ENCODE measurements around the gene DVL1. TPM values are rescaled to one million over a fixed set of nuclear protein-coding genes. Genes with fewer than 3 reads are reported as not detected.

Gene DVL1
- total and polyA plus RNA-seq, 9 of the 15 experiments (the other 6 are each of a cell fraction or from before 2014, with no cell fraction given) = 0.62 to 135 (median 24.3) TPM

DNA sequence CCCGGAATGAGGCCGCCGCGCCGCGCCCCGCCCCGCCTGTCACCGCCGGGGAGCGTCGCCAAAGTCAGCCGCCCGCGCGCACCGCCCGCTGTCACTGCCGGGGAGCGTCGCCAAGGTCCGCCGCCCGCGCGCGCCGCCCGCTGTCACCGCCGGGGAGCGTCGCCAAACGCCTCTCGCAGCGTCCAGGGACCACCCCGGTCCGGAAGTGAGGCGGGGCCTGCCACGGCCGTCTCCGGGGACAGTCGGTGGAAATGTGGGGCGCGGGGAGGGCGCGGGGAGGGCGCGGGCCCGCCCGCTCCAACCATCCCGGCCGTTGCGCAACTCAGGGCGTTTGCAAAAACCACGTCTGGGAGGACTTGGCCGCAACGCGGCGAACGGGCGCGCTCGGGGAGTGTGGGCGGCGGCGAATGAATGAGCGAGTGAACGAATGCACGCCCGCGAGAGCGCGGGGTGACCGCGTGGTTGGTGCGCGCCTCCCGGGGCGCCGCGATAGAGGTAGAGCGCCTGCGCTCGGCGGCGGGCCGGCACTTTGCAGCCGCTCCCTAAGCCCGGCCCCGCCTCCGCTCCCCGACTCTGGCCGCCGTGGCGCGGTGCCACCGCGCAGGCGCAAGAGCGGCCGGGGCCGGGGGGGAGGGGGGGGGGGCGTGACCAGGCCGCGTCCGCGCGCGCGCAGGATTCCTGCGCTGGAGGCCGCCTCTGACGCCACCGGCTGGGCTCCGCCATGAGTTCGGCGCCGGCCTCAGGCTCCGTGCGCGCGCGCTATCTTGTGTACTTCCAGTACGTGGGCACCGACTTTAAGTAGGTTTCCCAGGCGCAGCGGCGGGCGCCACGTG lies 41.1 kb downstream of the DVL1 start, which contains the start of the genes ACAP3 and PUSL1 (continued):
- TF ChIP-seq, protein P1, sequence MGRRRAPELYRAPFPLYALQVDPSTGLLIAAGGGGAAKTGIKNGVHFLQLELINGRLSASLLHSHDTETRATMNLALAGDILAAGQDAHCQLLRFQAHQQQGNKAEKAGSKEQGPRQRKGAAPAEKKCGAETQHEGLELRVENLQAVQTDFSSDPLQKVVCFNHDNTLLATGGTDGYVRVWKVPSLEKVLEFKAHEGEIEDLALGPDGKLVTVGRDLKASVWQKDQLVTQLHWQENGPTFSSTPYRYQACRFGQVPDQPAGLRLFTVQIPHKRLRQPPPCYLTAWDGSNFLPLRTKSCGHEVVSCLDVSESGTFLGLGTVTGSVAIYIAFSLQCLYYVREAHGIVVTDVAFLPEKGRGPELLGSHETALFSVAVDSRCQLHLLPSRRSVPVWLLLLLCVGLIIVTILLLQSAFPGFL (CRISPR knock-in tag; IDR thresholded peaks at IDR 0.05) = no peak
- TF ChIP-seq ZNF639 (CRISPR knock-in tag; conservative IDR thresholded peaks at IDR 0.05 in 1 of 2, IDR thresholded peaks at IDR 0.05 in 1 of 2) = peak in 1 of 2 experiments; percentile 99; a peak in 2 of 4 replicates
- TF ChIP-seq ZBTB7A (IDR thresholded peaks at IDR 0.05; ENCODE audit: borderline replicate concordance, control insufficient read depth, low read depth, low read length) = 0 out of 2 replicates have a peak, but pooled peaks have one; percentile 66
- TF ChIP-seq PYGO2 (tag; IDR thresholded peaks at IDR 0.05) = no peak
- peak; percentile 38; the same call in 1 of the 2 replicates for TF ChIP-seq KLF13 (tag; IDR thresholded peaks at IDR 0.05; ENCODE audit: borderline replicate concordance, low read depth)
- no peak for TF ChIP-seq MIER1 (IDR thresholded peaks at IDR 0.05; ENCODE audit: low read depth)
- TF ChIP-seq GATAD2B (IDR thresholded peaks at IDR 0.05; ENCODE audit: borderline replicate concordance) = peak; percentile 40
- TF ChIP-seq SIN3A (IDR thresholded peaks at IDR 0.05; ENCODE audit: borderline replicate concordance in 2 of 2, control insufficient read depth in 1 of 2, low read depth in 2 of 2, low read length in 2 of 2) = peak; percentile 78 to 97
- 0 out of 2 replicates have a peak, but pooled peaks have one; percentile 5 for TF ChIP-seq TEAD4 (IDR thresholded peaks at IDR 0.05; ENCODE audit: low read length)
- no peak for TF ChIP-seq TEAD4 (CRISPR knock-in tag; IDR thresholded peaks at IDR 0.05; ENCODE audit: borderline replicate concordance)
- peak; percentile 56; the same call in 1 of the 2 replicates for TF ChIP-seq NBN (IDR thresholded peaks at IDR 0.05; ENCODE audit: low read depth)
- TF ChIP-seq ZC3H8 (IDR thresholded peaks at IDR 0.05) = no peak
- TF ChIP-seq ARID3A (IDR thresholded peaks at IDR 0.05; ENCODE audit: borderline replicate concordance, low read depth, low read length) = 0 out of 2 replicates have a peak, but pooled peaks have one; percentile 25
- TF ChIP-seq, protein P2, sequence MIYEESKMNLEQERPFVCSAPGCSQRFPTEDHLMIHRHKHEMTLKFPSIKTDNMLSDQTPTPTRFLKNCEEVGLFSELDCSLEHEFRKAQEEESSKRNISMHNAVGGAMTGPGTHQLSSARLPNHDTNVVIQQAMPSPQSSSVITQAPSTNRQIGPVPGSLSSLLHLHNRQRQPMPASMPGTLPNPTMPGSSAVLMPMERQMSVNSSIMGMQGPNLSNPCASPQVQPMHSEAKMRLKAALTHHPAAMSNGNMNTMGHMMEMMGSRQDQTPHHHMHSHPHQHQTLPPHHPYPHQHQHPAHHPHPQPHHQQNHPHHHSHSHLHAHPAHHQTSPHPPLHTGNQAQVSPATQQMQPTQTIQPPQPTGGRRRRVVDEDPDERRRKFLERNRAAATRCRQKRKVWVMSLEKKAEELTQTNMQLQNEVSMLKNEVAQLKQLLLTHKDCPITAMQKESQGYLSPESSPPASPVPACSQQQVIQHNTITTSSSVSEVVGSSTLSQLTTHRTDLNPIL (CRISPR knock-in tag; IDR thresholded peaks at IDR 0.05) = no peak
- peak; percentile 82 for TF ChIP-seq RBFOX2 (IDR thresholded peaks at IDR 0.05; ENCODE audit: low read depth, low read length)
- no peak for TF ChIP-seq TAF9B (IDR thresholded peaks at IDR 0.05; ENCODE audit: partially characterized antibody)
- no peak for TF ChIP-seq SMC3 (conservative IDR thresholded peaks at IDR 0.05; ENCODE audit: insufficient read depth, low read depth, low read length)
- peak; percentile 73 for TF ChIP-seq PCBP1 (IDR thresholded peaks at IDR 0.05; ENCODE audit: low read depth, low read length, poor library complexity, severe bottlenecking)
- TF ChIP-seq HDAC8 (tag; IDR thresholded peaks at IDR 0.05) = no peak
- TF ChIP-seq RBM39 (optimal IDR thresholded peaks at IDR 0.05; ENCODE audit: low read depth, low read length) = no peak
- no peak for TF ChIP-seq BCL6 (CRISPR knock-in tag; IDR thresholded peaks at IDR 0.05)
